ENCODE results near the gene BAD. TPM values are rescaled to one million over a fixed set of nuclear protein-coding genes. Genes with fewer than 3 reads are reported as not detected.
A peak's percentile ranks its signal among the peaks of the same experiment; 100 is the strongest.

The BAD gene
- total RNA-seq, 1 experiment from 2014 or later: 34.7 TPM

DNA sequence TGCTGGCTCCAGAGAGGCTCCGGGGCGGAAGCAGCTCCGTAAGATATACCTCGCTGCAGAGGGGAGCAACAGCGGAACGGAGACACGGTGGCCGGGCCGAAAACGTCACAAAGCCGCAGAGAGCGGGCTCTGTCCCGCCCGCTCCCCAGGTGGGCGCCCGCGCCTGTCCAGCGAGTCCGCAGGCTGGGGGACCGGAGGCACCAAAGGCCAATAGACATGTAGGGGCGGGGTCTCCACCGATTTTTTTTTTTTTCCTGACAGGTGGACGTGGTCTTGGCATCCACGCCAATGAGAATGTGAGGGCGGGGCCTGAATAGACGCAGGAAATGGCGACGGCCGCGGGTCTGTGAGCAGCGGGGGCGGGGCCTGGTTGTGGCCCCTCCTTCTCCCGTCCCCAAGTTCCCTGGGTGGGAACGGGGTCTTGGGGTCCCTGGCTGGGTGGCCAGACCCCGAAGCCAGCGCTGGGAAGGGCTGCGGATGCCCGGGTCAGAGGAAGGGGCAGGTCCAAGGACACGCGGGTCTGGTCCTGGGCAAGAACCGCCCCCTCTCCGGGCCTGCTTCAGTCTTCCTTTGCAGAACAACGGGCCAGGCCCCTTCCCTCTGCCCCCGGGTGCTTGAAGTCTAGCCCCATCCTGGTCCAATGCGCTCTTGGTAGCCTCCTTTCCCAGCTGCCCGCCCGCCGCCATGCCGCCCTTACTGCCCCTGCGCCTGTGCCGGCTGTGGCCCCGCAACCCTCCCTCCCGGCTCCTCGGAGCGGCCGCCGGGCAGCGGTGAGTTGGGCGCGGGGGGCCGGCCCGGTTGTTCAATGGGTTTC is 54.1 kb downstream of the BAD start, which contains the start of gene DNAJC4 (continued):
- TF ChIP-seq, protein P1, sequence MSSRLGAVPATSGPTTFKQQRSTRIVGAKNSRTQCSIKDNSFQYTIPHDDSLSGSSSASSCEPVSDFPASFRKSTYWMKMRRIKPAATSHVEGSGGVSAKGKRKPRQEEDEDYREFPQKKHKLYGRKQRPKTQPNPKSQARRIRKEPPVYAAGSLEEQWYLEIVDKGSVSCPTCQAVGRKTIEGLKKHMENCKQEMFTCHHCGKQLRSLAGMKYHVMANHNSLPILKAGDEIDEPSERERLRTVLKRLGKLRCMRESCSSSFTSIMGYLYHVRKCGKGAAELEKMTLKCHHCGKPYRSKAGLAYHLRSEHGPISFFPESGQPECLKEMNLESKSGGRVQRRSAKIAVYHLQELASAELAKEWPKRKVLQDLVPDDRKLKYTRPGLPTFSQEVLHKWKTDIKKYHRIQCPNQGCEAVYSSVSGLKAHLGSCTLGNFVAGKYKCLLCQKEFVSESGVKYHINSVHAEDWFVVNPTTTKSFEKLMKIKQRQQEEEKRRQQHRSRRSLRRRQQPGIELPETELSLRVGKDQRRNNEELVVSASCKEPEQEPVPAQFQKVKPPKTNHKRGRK (CRISPR knock-in tag; IDR thresholded peaks at IDR 0.05; ENCODE audit: borderline replicate concordance): no peak
- no peak for TF ChIP-seq JAZF1 (CRISPR knock-in tag; IDR thresholded peaks at IDR 0.05)
- no peak for TF ChIP-seq GRHL2 (CRISPR knock-in tag; IDR thresholded peaks at IDR 0.05; ENCODE audit: insufficient replicate concordance, severe bottlenecking)
- no peak for TF ChIP-seq HMGA2 (CRISPR knock-in tag; IDR thresholded peaks at IDR 0.05)
- no peak for TF ChIP-seq JUN (CRISPR knock-in tag; IDR thresholded peaks at IDR 0.05)
- TF ChIP-seq NFATC4 (CRISPR knock-in tag; IDR thresholded peaks at IDR 0.05): no peak
- TF ChIP-seq PRDM15 (CRISPR knock-in tag; IDR thresholded peaks at IDR 0.05): no peak
- no peak for TF ChIP-seq SOX15 (CRISPR knock-in tag; IDR thresholded peaks at IDR 0.05)
- TF ChIP-seq CREM (CRISPR knock-in tag; IDR thresholded peaks at IDR 0.05): 0 out of 2 replicates have a peak, but pooled peaks have one; percentile 25
- TF ChIP-seq ELF4 (CRISPR knock-in tag; IDR thresholded peaks at IDR 0.05; ENCODE audit: low read depth): no peak
- TF ChIP-seq PRRX2 (CRISPR knock-in tag; IDR thresholded peaks at IDR 0.05): no peak
- TF ChIP-seq, protein P2, sequence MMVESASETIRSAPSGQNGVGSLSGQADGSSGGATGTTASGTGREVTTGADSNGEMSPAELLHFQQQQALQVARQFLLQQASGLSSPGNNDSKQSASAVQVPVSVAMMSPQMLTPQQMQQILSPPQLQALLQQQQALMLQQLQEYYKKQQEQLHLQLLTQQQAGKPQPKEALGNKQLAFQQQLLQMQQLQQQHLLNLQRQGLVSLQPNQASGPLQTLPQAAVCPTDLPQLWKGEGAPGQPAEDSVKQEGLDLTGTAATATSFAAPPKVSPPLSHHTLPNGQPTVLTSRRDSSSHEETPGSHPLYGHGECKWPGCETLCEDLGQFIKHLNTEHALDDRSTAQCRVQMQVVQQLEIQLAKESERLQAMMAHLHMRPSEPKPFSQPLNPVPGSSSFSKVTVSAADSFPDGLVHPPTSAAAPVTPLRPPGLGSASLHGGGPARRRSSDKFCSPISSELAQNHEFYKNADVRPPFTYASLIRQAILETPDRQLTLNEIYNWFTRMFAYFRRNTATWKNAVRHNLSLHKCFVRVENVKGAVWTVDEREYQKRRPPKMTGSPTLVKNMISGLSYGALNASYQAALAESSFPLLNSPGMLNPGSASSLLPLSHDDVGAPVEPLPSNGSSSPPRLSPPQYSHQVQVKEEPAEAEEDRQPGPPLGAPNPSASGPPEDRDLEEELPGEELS (CRISPR knock-in tag; IDR thresholded peaks at IDR 0.05): no peak
- TF ChIP-seq ZNF263 (CRISPR knock-in tag; IDR thresholded peaks at IDR 0.05; ENCODE audit: low read depth): no peak
- TF ChIP-seq ZNF423 (CRISPR knock-in tag; IDR thresholded peaks at IDR 0.05): 0 out of 2 replicates have a peak, but pooled peaks have one; percentile 35
- peak; percentile 51; the same call in 1 of the 2 replicates for TF ChIP-seq CREB1 (CRISPR knock-in tag; IDR thresholded peaks at IDR 0.05)
- TF ChIP-seq SMAD3 (CRISPR knock-in tag; IDR thresholded peaks at IDR 0.05; ENCODE audit: borderline replicate concordance): no peak
- no peak for TF ChIP-seq TP53 (CRISPR knock-in tag; IDR thresholded peaks at IDR 0.05)
- TF ChIP-seq IRF2 (CRISPR knock-in tag; IDR thresholded peaks at IDR 0.05; ENCODE audit: borderline replicate concordance, low read depth): no peak
- TF ChIP-seq, protein P3, sequence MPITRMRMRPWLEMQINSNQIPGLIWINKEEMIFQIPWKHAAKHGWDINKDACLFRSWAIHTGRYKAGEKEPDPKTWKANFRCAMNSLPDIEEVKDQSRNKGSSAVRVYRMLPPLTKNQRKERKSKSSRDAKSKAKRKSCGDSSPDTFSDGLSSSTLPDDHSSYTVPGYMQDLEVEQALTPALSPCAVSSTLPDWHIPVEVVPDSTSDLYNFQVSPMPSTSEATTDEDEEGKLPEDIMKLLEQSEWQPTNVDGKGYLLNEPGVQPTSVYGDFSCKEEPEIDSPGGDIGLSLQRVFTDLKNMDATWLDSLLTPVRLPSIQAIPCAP (CRISPR knock-in tag; IDR thresholded peaks at IDR 0.05): no peak
- no peak for TF ChIP-seq CBFB (CRISPR knock-in tag; IDR thresholded peaks at IDR 0.05; ENCODE audit: low read depth)
- 0 out of 2 replicates have a peak, but pooled peaks have one; percentile 35 for TF ChIP-seq ZNF281 (CRISPR knock-in tag; IDR thresholded peaks at IDR 0.05)
- TF ChIP-seq MXD4 (CRISPR knock-in tag; IDR thresholded peaks at IDR 0.05; ENCODE audit: borderline replicate concordance): no peak
- no peak for TF ChIP-seq ATF1 (CRISPR knock-in tag; IDR thresholded peaks at IDR 0.05)
- TF ChIP-seq MYBL2 (CRISPR knock-in tag; IDR thresholded peaks at IDR 0.05): no peak
- no peak for TF ChIP-seq NR1H2 (CRISPR knock-in tag; IDR thresholded peaks at IDR 0.05)
- TF ChIP-seq FOXP1 (CRISPR knock-in tag; IDR thresholded peaks at IDR 0.05; ENCODE audit: borderline replicate concordance): peak; percentile 9; the same call in 1 of the 2 replicates
- 0 out of 2 replicates have a peak, but pooled peaks have one; percentile 35 for TF ChIP-seq ETV6 (CRISPR knock-in tag; IDR thresholded peaks at IDR 0.05)
- TF ChIP-seq ZNF219 (CRISPR knock-in tag; IDR thresholded peaks at IDR 0.05; ENCODE audit: borderline replicate concordance): no peak
- TF ChIP-seq KAT7 (CRISPR knock-in tag; IDR thresholded peaks at IDR 0.05; ENCODE audit: borderline replicate concordance): no peak
